Measurements from ENCODE around the gene CBX2. TPM values are rescaled to one million over a fixed set of nuclear protein-coding genes. Genes with fewer than 3 reads are reported as not detected.
"Not testable (repeated sequence)": the region's sequence is repeated elsewhere in the genome, so short reads cannot be mapped to it uniquely, and the experiment has no call there.

Gene CBX2
- total RNA-seq, 1 donor, result 0.86 TPM

DNA sequence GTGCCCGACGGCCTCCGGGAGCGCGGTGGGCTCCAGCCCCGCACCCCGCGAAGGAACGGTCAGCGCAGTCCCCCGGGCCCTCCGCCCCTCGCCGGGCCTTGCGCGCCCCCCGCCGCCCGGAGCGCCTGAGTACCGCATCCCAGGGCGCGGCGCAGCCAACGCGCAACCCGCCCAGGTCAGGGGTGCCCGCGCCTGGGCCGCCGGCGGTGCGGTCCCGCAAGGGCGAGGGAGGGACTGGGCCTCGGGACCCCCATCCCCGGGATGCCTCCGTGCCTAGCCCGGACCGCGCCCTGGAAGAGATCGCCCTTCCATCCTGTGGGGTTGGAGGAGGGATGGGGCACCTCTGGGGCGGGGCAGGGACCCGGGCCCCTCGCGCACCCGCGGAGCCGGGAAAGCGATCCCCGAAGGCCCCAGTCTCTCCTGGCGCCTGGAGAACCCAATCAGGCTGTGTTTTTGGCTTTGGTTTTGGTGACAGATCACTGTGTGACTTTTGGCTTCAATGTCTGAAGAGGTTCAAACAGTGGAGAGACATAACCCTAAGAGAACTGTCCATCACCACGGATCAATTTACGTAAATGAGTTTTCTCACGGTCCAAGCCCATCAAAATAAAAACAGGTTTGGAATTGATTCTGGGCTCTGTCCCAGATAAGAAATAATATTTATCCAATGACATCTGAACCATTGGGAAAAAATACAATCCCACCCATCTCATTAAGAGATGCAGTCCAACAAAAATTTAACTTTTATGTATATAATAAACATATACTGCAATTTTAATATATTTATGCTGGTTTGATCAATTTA is 29.5 kb upstream of the CBX2 start:
- H3K4me3 ChIP-seq (ENCODE audit: low read depth, low read length), result no peak overlapping the region
- DNase-seq (ENCODE audit: low read depth), result no peak
- TF ChIP-seq, protein P1, sequence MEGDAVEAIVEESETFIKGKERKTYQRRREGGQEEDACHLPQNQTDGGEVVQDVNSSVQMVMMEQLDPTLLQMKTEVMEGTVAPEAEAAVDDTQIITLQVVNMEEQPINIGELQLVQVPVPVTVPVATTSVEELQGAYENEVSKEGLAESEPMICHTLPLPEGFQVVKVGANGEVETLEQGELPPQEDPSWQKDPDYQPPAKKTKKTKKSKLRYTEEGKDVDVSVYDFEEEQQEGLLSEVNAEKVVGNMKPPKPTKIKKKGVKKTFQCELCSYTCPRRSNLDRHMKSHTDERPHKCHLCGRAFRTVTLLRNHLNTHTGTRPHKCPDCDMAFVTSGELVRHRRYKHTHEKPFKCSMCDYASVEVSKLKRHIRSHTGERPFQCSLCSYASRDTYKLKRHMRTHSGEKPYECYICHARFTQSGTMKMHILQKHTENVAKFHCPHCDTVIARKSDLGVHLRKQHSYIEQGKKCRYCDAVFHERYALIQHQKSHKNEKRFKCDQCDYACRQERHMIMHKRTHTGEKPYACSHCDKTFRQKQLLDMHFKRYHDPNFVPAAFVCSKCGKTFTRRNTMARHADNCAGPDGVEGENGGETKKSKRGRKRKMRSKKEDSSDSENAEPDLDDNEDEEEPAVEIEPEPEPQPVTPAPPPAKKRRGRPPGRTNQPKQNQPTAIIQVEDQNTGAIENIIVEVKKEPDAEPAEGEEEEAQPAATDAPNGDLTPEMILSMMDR (IDR thresholded peaks at IDR 0.05; ENCODE audit: insufficient read depth, low read depth, low read length), result no peak

DNA sequence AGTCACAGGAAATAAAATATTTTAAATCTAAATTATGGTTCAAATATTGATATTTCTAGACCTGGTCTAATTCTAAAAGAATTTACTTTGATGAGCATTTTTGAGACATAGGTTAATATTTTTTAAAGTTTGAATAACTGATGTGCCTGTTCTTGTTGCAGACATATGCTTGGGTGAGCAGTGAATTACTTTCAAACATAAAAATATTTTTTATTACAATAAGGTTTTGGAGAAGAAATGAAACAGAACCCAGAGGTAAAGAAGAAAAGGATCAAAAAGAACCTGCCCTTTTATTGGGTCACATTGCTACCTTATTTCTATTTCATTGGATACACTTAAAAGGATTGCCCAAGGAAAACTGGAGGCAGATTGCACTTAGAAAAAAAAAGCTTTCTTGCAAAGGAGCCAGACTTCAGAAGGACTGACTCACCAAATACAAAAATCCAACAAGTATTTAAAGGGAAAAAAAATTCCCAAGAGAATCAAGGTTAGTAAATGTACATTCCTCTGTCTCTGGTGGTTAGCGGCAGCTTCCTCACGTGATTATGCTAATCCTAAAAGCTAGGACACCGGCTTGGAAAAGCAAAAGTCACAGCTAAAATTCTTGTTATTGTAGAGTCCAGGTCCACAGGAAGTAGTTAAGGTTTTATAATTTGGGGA is 28.7 kb upstream of the CBX2 start:
- TF ChIP-seq, protein P1 (IDR thresholded peaks at IDR 0.05; ENCODE audit: insufficient read depth, low read depth, low read length), result no peak
- H3K4me3 ChIP-seq (ENCODE audit: low read depth, low read length), result no peak overlapping the region
- peak; percentile 49 for DNase-seq (ENCODE audit: low read depth)

DNA sequence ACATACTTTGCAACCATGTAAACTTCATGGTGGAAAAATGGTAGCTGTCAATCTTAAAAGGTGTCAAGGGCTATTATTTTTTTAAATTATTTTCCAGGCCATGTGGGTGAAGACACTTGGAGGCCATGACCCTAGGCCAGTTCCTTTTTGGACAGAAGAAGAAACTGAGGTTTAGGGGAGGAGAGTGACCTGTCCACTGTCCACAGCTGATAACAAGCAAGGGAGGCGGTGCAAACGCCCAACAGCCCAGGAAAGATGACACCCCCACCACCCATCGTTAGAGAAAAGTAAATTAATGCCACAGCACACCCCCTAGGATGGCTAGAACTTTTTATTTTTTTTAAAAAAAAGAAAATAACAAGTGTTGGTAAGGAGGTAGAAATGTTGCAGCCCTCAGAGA is 28.0 kb upstream of the CBX2 start:
- no peak overlapping the region for H3K4me3 ChIP-seq (ENCODE audit: low read depth, low read length)
- TF ChIP-seq, protein P1 (IDR thresholded peaks at IDR 0.05; ENCODE audit: insufficient read depth, low read depth, low read length), result no peak
- DNase-seq (ENCODE audit: low read depth), result no peak

DNA sequence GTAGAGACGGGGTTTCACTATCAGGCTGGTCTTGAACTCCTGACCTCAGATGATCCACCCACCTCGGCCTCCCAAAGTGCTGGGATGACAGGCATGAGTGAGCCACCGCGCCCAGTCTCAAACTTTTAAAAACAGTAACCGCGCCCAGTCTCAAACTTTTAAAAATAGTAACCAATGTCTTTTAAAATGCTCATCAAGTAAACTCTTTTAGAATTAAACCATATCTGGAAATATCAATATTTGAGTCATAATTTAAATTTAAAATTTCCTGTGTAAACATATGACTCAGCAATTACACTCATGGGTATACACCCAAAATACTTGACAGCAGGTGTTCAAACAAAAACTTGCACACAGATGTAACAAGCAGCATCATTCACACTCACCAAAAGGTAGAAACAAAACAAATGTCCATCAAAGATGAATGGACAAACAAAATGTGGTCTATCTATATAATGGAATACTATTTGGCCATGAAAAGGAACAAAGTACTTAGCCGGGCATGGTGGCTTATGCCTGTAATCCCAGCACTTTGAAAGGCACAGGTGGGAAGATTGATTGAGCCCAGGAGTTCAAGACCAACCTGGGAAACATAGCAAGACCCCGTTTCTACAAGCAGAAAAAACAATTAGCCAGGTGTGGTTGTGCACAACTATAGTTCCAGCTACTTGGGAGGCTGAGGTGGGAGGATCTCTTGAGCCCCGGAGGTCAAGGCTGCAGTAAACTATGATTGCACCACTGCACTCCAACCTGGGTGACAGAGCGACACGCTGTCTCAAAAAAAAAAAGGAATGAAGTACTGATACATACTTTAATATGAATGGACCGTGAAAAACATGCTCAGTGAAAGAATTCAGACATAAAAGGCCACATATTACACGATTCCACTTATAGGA is 27.1 kb upstream of the CBX2 start:
- no peak overlapping the region for H3K4me3 ChIP-seq (ENCODE audit: low read depth, low read length)
- DNase-seq (ENCODE audit: low read depth), result no peak
- TF ChIP-seq, protein P1 (IDR thresholded peaks at IDR 0.05; ENCODE audit: insufficient read depth, low read depth, low read length), result no peak

DNA sequence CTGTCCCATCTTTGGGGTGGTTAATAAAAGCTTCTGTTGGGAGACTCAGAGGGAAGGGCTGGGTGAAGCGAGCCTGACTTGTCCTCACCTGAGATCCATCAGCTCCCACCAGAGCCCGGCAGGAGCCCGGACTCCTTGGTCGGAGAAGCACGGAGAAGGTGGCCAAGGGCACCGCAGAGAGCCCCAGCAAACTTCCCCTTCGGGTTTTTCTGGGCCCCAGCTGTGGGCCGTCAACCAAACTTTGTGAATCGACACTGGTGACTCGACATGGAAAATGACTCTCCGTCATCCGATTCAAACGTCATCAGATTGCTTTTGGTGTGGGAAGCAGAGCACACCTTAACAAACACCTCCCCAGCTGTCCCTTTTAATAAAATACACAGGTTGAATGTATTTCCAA is 25.8 kb upstream of the CBX2 start:
- H3K4me3 ChIP-seq (ENCODE audit: low read depth, low read length), result no peak overlapping the region
- DNase-seq (ENCODE audit: low read depth), result no peak
- TF ChIP-seq, protein P1 (IDR thresholded peaks at IDR 0.05; ENCODE audit: insufficient read depth, low read depth, low read length), result no peak

DNA sequence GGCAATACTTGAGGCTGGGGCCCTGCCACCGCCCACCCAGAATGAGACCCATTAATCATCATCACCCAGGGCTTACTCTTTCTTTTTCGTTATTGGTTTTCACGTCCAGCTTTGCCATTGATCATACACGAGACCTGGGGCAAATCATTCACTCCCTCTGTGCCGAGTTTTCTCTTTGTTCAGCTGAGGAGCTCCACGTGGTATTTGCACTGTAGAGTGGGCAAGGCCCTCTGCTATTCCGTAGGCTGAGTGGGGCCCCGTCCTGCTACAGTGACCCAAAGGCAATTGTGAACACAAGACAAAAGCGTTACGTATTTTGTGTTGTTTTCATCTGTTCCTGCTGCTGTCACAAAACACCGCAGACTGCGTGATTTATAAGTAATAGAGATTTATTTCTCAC is 23.6 kb upstream of the CBX2 start:
- no peak overlapping the region for H3K4me3 ChIP-seq (ENCODE audit: low read depth, low read length)
- TF ChIP-seq, protein P1 (IDR thresholded peaks at IDR 0.05; ENCODE audit: insufficient read depth, low read depth, low read length), result no peak
- DNase-seq (ENCODE audit: low read depth), result no peak

DNA sequence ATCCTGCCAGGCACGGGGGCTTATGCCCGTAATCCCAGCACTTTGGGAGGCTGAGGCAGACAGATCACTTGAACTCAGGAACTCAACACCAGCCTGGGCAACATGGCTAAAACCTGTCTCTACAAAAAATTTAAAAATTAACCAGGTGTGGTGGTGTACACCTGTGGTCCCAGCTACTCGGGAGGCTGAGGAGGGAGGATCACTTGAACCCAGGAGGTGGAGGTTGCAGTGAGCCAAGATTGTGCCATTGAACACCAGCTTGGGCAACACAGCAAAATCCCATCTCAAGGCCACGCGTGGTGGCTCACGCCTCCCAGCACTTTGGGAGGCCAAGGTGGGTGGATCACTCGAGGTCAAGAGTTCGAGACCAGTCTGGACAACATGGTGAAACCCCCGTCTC is 23.0 kb upstream of the CBX2 start:
- H3K4me3 ChIP-seq (ENCODE audit: low read depth, low read length), result not testable (repeated sequence)

More for the DNA sequence above, 23.0 kb upstream of the CBX2 start:
- not testable (repeated sequence) for DNase-seq (ENCODE audit: low read depth)
